HepG2 (cell line): Measurements from ENCODE around the gene MAPK11. TPM values are rescaled to one million over a fixed set of nuclear protein-coding genes. Genes with fewer than 3 reads are reported as not detected.

Source experiments
- ATAC-seq: fragments of 200-7000 bp; cut with Tn5 transposase; 3 replicates; pipeline ENCODE4 v1.9.1; 2020; ENCODE audit warnings: mild to moderate bottlenecking, moderate library complexity
- BruUV-seq: library from RNA; stranded (reverse); fragments of 400-500 nt; replicated peaks from 2 replicates; lab custom pipeline; 2021; lab: Mats Ljungman, UMichigan
- CTCF ChIA-PET: fragments of 300-600 bp; formaldehyde crosslinking; extraction: SDS; loops from one replicate; lab custom pipeline; 2021; ENCODE audit warnings: low total read pairs, inconsistent platforms, low intra/inter-chr PET ratio; lab: Yijun Ruan, JAX
- POLR2A ChIA-PET: fragments of 350-600 bp; sonication (Branson Sonifier 250); formaldehyde crosslinking; loops from one replicate; lab custom pipeline; 2020; ENCODE audit warnings: antibody characterized with exemption, inconsistent platforms; lab: Yijun Ruan, JAX
- DNase-seq: peaks from one replicate; pipeline ENCODE4 v3.0.0-alpha.2; 2015; ENCODE audit warnings: low spot score
- FAIRE-seq: peaks from 3 replicates; lab custom pipeline; 2011; peaks lifted over from hg19 to GRCh38; lab: Jason Lieb, UNC
- H2AFZ ChIP-seq: one replicate; pipeline ENCODE4 v1.6.1; 2011; ENCODE audit warnings: low read length, inconsistent platforms
- H3K27ac ChIP-seq: fragments of 300-600 bp; 3 replicates; pipeline ENCODE4 v1.8.0; 2011; ENCODE audit warnings: mixed run types, mild to moderate bottlenecking, mixed read lengths, low read length, inconsistent platforms; ENCODE audit not compliant: insufficient read depth; ENCODE audit errors: extremely low read length
- H3K27me3 ChIP-seq, 2 experiments: fragments of 200-600 bp in 1 of 2; 2 replicates in 1 of 2; 3 replicates in 1 of 2; pipeline versions ENCODE4 v1.6.0 to v1.8.0; 2011; ENCODE audit warnings: low read length in 2 of 2, mild to moderate bottlenecking in 2 of 2, moderate library complexity in 2 of 2, inconsistent platforms in 1 of 2; ENCODE audit not compliant: insufficient read depth in 2 of 2, control insufficient read depth in 1 of 2
- H3K36me3 ChIP-seq, 2 experiments: fragments of 200-600 bp in 1 of 2; replicated peaks in 1 of 2; 2 replicates in 1 of 2; 3 replicates in 1 of 2; pipeline versions ENCODE4 v1.5.1 to v1.8.0; 2011; ENCODE audit warnings: low read length in 2 of 2, inconsistent platforms in 1 of 2; ENCODE audit not compliant: insufficient read depth in 2 of 2, control insufficient read depth in 1 of 2
- H3K4me1 ChIP-seq: 2 replicates; pipeline ENCODE4 v1.5.1; 2012; ENCODE audit warnings: low read length, inconsistent platforms; ENCODE audit not compliant: insufficient read depth
- H3K4me2 ChIP-seq: 2 replicates; pipeline ENCODE4 v1.6.0; 2011; ENCODE audit warnings: low read depth, low read length, inconsistent platforms
- H3K4me3 ChIP-seq, 3 experiments: fragments of 200-600 bp in 1 of 3; sonication (generic), shearing (Covaris generic) in 1 of 3; replicated peaks in 1 of 3; 2 replicates each; pipeline ENCODE4 v1.5.1; 2011 to 2016; ENCODE audit warnings: low read length in 3 of 3, inconsistent platforms in 2 of 3, low read depth in 2 of 3, mild to moderate bottlenecking in 2 of 3, control low read depth in 1 of 3, mixed read lengths in 1 of 3; ENCODE audit not compliant: insufficient read depth in 1 of 3
- H3K79me2 ChIP-seq: one replicate; pipeline ENCODE4 v1.6.1; 2011; ENCODE audit warnings: low read length, inconsistent platforms; ENCODE audit not compliant: insufficient read depth
- H3K9ac ChIP-seq: 2 replicates; pipeline ENCODE4 v1.6.0; 2011; ENCODE audit warnings: mild to moderate bottlenecking, low read depth, low read length, inconsistent platforms; ENCODE audit not compliant: insufficient read depth
- H3K9me3 ChIP-seq: 2 replicates; pipeline ENCODE4 v1.5.1; 2012; ENCODE audit warnings: mild to moderate bottlenecking, low read length
- H4K20me1 ChIP-seq: 2 replicates; pipeline ENCODE4 v1.6.0; 2011; ENCODE audit warnings: inconsistent platforms, mild to moderate bottlenecking, low read length, moderate library complexity; ENCODE audit not compliant: insufficient read depth
- PATZ1 ChIP-seq: sonication (generic); formaldehyde crosslinking; IDR thresholded peaks from 2 replicates; pipeline ENCODE4 v1.4.0; 2020; ENCODE audit warnings: missing genetic modification reagents
- PAXIP1 ChIP-seq: sonication (generic); formaldehyde crosslinking; conservative IDR thresholded peaks from 2 replicates; pipeline ENCODE4 v1.4.0; 2020; ENCODE audit warnings: mild to moderate bottlenecking, missing genetic modification reagents, moderate library complexity
- PHF20 ChIP-seq: sonication (generic); formaldehyde crosslinking; IDR thresholded peaks from 2 replicates; pipeline ENCODE4 v1.5.0; 2020; ENCODE audit warnings: mild to moderate bottlenecking, missing genetic modification reagents
- PHF8 ChIP-seq: sonication (generic); formaldehyde crosslinking; IDR thresholded peaks from 2 replicates; pipeline ENCODE4 v1.5.0; 2020; ENCODE audit warnings: missing genetic modification reagents
- RBM39 ChIP-seq: fragments of 200-400 bp; formaldehyde crosslinking; IDR thresholded peaks from one replicate; pipeline ENCODE4 v1.6.1; 2018; ENCODE audit warnings: antibody characterized with exemption, mild to moderate bottlenecking, low read depth, low read length; ENCODE audit not compliant: poor library complexity, severe bottlenecking
- RXRB ChIP-seq: IDR thresholded peaks from 2 replicates; pipeline ENCODE4 v1.6.1; 2016; ENCODE audit warnings: borderline replicate concordance, missing genetic modification reagents, missing compliant biosample characterization
- TOE1 ChIP-seq: sonication (generic); formaldehyde crosslinking; IDR thresholded peaks from 2 replicates; pipeline ENCODE4 v1.4.0; 2020; ENCODE audit warnings: mild to moderate bottlenecking, missing genetic modification reagents
- ZBTB33 ChIP-seq: sonication (generic); formaldehyde crosslinking; IDR thresholded peaks from 2 replicates; pipeline ENCODE4 v1.4.0; 2020; ENCODE audit warnings: missing genetic modification reagents
- ZNF274 ChIP-seq: sonication (generic); formaldehyde crosslinking; IDR thresholded peaks from 2 replicates; pipeline ENCODE4 v1.5.1; 2020; ENCODE audit warnings: mild to moderate bottlenecking, missing genetic modification reagents
- ZNF878 ChIP-seq: sonication (generic); formaldehyde crosslinking; IDR thresholded peaks from 2 replicates; pipeline ENCODE4 v1.8.1; 2023; ENCODE audit warnings: mild to moderate bottlenecking, missing genetic modification reagents, moderate library complexity
- ZSCAN5A ChIP-seq: sonication (generic); formaldehyde crosslinking; IDR thresholded peaks from 2 replicates; pipeline ENCODE4 v1.8.0; 2022; ENCODE audit warnings: mild to moderate bottlenecking, missing genetic modification reagents, borderline replicate concordance
- WGBS: methylation state at CpG from one replicate; pipeline ENCODE4 v1.1.6; 2017; ENCODE audit warnings: low lambda C conversion rate; 5-methylcytosine and 5-hydroxymethylcytosine counted together
- in situ Hi-C: cut with HindIII; loops from 2 replicates; pipeline ENCODE4 v1.10.0; 2017; ENCODE audit warnings: low pct_unique_long_range_greater_than_20kb; ENCODE audit not compliant: extremely low pct_ligation_motif_present
- intact Hi-C: fragments of 100-400 bp; cut with micrococcal nuclease; formaldehyde crosslinking; loops from one replicate; pipeline ENCODE4 v1.10.0; 2022; ENCODE audit not compliant: unreplicated experiment
- polyA plus RNA-seq, 8 experiments: library from polyadenylated mRNA; depleted of rRNA in 3 of 8; stranded (reverse) in 7 of 8; unstranded in 1 of 8; fragments of >200 nt; fragmentation: Illumina TruSeq in 4 of 8; extraction: Trizol in 4 of 8; gene quantifications; 2 replicates each; pipeline versions ENCODE4 v1.2.1 to v1.2.3, GENCODE V29; 2011 to 2016; ENCODE audit warnings: low read depth in 4 of 8, missing spikeins in 1 of 8, mixed read lengths in 1 of 8; ENCODE audit not compliant: insufficient read depth in 1 of 8
- total RNA-seq, 5 experiments: library from RNA; depleted of rRNA; stranded (reverse); fragments of >200 nt; fragmentation: Illumina TruSeq; extraction: Trizol; gene quantifications; 2 replicates each; pipeline ENCODE4 v1.2.3, GENCODE V29; 2016; ENCODE audit warnings: low read depth in 1 of 5

MAPK11 gene
- total and polyA plus RNA-seq, 2 of the 13 experiments (the other 11 are each of a cell fraction or from before 2014, with no cell fraction given), result 0.15 to 0.17 TPM

GRCh38 chr22:50311606-50312351, 41.6 kb upstream of the MAPK11 start (continued):
- TF ChIP-seq ZBTB33 (CRISPR knock-in tag), result peak; percentile 84
- TF ChIP-seq PATZ1, result no peak; the same call in 1 of the 2 replicates
- TF ChIP-seq ZNF274 (CRISPR knock-in tag), result 0 out of 2 replicates have a peak, but pooled peaks have one; percentile 8
- TF ChIP-seq, all 625 proteins: peak for 8

GRCh38 chr22:50310949-50311444, 40.8 kb upstream of the MAPK11 start:
- Histone ChIP-seq H3K4me1 (peaks cover 74% of the 10 kb centered on the region), H3K4me3 (peak overlapping the region; percentile 20 to 69 (median 48)), H3K4me2 (peak overlapping the region; percentile 81), H3K79me2 (peaks cover 9% of the 10 kb centered on the region), H2AFZ (no peak overlapping the region), H4K20me1 (no peaks in the 10 kb centered on the region), H3K27me3 (no peaks in the 10 kb centered on the region; a peak in 2 of 5 replicates), H3K9ac (peak overlapping the region; percentile 42), H3K36me3 (no peaks in the 10 kb centered on the region), H3K9me3 (no peaks in the 10 kb centered on the region), H3K27ac (peak overlapping the region; percentile 41)
- DNase-seq, result peak; percentile 39
- CTCF ChIA-PET, result interaction anchor here (0.8 to 1.9 kb wide), 2 partner anchors 20 to 35 kb away, joined by 3 to 12 read pairs; no protein-coding TSS in a partner anchor
- FAIRE-seq, result no peak
- peak; percentile 44 for ATAC-seq
- intact Hi-C loops, result no loop called here
- WGBS, result no CpG with 5 or more reads among the region's 16 CpGs
- no TSS peak for BruUV-seq
- POLR2A ChIA-PET, result interaction anchor here (0.5 to 3.8 kb wide), 4 partner anchors 9 to 17 kb away, joined by 3 to 27 read pairs (median 3); no protein-coding TSS in a partner anchor
- in situ Hi-C loops, result no loop called here
- TF ChIP-seq ZNF878 (CRISPR knock-in tag) (no peak), PAXIP1 (CRISPR knock-in tag) (peak; percentile 69; the same call in 1 of the 2 replicates), RBM39 (no peak), RXRB (CRISPR knock-in tag) (peak; percentile 39; the same call in 1 of the 2 replicates), ZSCAN5A (CRISPR knock-in tag) (no peak), TOE1 (no peak), PHF8 (CRISPR knock-in tag) (no peak), PHF20 (no peak)
